Lower lobe of right lung (tissue), 2 donors: ENCODE measurements around the gene IL31RA. TPM values are rescaled to one million over a fixed set of nuclear protein-coding genes. Genes with fewer than 3 reads are reported as not detected.

ENCODE experiments used
- ATAC-seq, 2 donors: fragments of 200-7000 bp; cut with Tn5 transposase; one replicate each; pipeline ENCODE4 v1.9.1; 2020 to 2022; ENCODE audit warnings: mild to moderate bottlenecking in 2 of 2, moderate library complexity in 2 of 2
- DNase-seq: peaks from one replicate; pipeline ENCODE4 v3.0.0-alpha.2; 2020
- H3K27ac ChIP-seq: fragments of 200-600 bp; one replicate; pipeline ENCODE4 v1.8.0; 2022
- H3K27me3 ChIP-seq: fragments of 200-600 bp; one replicate; pipeline ENCODE4 v1.8.0; 2022; ENCODE audit warnings: low read depth
- H3K36me3 ChIP-seq: fragments of 200-600 bp; one replicate; pipeline ENCODE4 v1.8.0; 2022; ENCODE audit warnings: mild to moderate bottlenecking
- H3K4me1 ChIP-seq: fragments of 200-600 bp; one replicate; pipeline ENCODE4 v1.8.0; 2022
- H3K4me3 ChIP-seq: fragments of 200-600 bp; one replicate; pipeline ENCODE4 v1.8.0; 2022; ENCODE audit warnings: mild to moderate bottlenecking
- H3K9me3 ChIP-seq: fragments of 200-600 bp; one replicate; pipeline ENCODE4 v1.8.0; 2022
- CTCF ChIP-seq: fragments of 200-600 bp; IDR thresholded peaks from one replicate; pipeline ENCODE4 v1.8.0; 2022; ENCODE audit warnings: antibody characterized with exemption, mild to moderate bottlenecking
- intact Hi-C: fragments of 100-400 bp; cut with DNase I; formaldehyde crosslinking; loops from one replicate; pipeline ENCODE4 v1.11.0; 2022
- total RNA-seq: library from RNA; stranded (reverse); fragmentation: NEBNext Ultra II Directional; extraction: Animal tissue kit (Norgen Biotek cat#: 25700); gene quantifications from one replicate; pipeline ENCODE4 v1.2.1, GENCODE V29; 2021
- donor health status: DM: no; HTN: yes; CAD: no; lungs with severe emphysema.

The IL31RA gene
- total RNA-seq, 1 donor from 2014 or later: not detected

GRCh38 chr5:55919625-55920024 lies 68.5 kb downstream of the IL31RA start:
- TF ChIP-seq CTCF: no peak
- intact Hi-C loops: no loop called here

GRCh38 chr5:55920784-55921183 lies 69.6 kb downstream of the IL31RA start:
- Histone ChIP-seq H3K4me1 (no peaks in the 10 kb centered on the region), H3K27me3 (no peaks in the 10 kb centered on the region), H3K4me3 (no peak overlapping the region), H3K9me3 (no peaks in the 10 kb centered on the region), H3K27ac (no peak overlapping the region), H3K36me3 (no peaks in the 10 kb centered on the region)
- DNase-seq (no peak), ATAC-seq (no peak)
- intact Hi-C loops: no loop called here
- TF ChIP-seq CTCF: no peak

More at GRCh38 chr5:55919625-55920024, 68.5 kb downstream of the IL31RA start:
- no peak for DNase-seq
- H3K27me3 ChIP-seq: no peaks in the 10 kb centered on the region
- ATAC-seq: no peak
- H3K4me3 ChIP-seq: no peak overlapping the region
- no peak overlapping the region for H3K27ac ChIP-seq
- no peaks in the 10 kb centered on the region for H3K9me3 ChIP-seq
- H3K36me3 ChIP-seq: no peaks in the 10 kb centered on the region
- no peaks in the 10 kb centered on the region for H3K4me1 ChIP-seq

GRCh38 chr5:55921617-55922016 lies 70.5 kb downstream of the IL31RA start:
- DNase-seq (no peak), ATAC-seq (no peak)
- Histone ChIP-seq H3K4me3 (no peak overlapping the region), H3K36me3 (no peaks in the 10 kb centered on the region), H3K27me3 (no peaks in the 10 kb centered on the region), H3K4me1 (no peaks in the 10 kb centered on the region), H3K9me3 (no peaks in the 10 kb centered on the region), H3K27ac (no peak overlapping the region)
- no peak for TF ChIP-seq CTCF
- intact Hi-C loops: no loop called here

- no peak for DNase-seq
- no peaks in the 10 kb centered on the region for H3K36me3 ChIP-seq
- intact Hi-C loops: no loop called here
- H3K4me1 ChIP-seq: no peaks in the 10 kb centered on the region
- peak overlapping the region; percentile 45 for H3K4me3 ChIP-seq
- no peaks in the 10 kb centered on the region for H3K27me3 ChIP-seq
- no peak for TF ChIP-seq CTCF
- ATAC-seq: peak; percentile 48 to 50
- peak overlapping the region; percentile 68 for H3K27ac ChIP-seq
- no peaks in the 10 kb centered on the region for H3K9me3 ChIP-seq
These were observed 72.1 kb downstream of the IL31RA start for GRCh38 chr5:55923177-55923771.

- Histone ChIP-seq H3K4me1 (no peaks in the 10 kb centered on the region), H3K27me3 (no peaks in the 10 kb centered on the region), H3K27ac (peak overlapping the region; percentile 68), H3K4me3 (peak overlapping the region; percentile 45), H3K9me3 (no peaks in the 10 kb centered on the region), H3K36me3 (no peaks in the 10 kb centered on the region)
- DNase-seq (no peak), ATAC-seq (peak; percentile 6 to 9)
- no peak for TF ChIP-seq CTCF
- intact Hi-C loops: no loop called here
These were observed 72.8 kb downstream of the IL31RA start for GRCh38 chr5:55923865-55924500.
